M059J (cell line): Measurements from ENCODE around the gene ATP2B2. TPM values are rescaled to one million over a fixed set of nuclear protein-coding genes. Genes with fewer than 3 reads are reported as not detected.

ENCODE experiments used
- DNase-seq: peaks from one replicate; pipeline ENCODE4 v3.0.0-alpha.2; 2012; ENCODE audit warnings: low read depth
- total RNA-seq: library from RNA; depleted of rRNA; stranded (reverse); fragments of >200 nt; shearing (Covaris generic); gene quantifications from 2 replicates; pipeline ENCODE4 v1.2.3, GENCODE V29; 2014

The ATP2B2 gene
- total RNA-seq, 1 experiment from 2014 or later: not detected

DNA sequence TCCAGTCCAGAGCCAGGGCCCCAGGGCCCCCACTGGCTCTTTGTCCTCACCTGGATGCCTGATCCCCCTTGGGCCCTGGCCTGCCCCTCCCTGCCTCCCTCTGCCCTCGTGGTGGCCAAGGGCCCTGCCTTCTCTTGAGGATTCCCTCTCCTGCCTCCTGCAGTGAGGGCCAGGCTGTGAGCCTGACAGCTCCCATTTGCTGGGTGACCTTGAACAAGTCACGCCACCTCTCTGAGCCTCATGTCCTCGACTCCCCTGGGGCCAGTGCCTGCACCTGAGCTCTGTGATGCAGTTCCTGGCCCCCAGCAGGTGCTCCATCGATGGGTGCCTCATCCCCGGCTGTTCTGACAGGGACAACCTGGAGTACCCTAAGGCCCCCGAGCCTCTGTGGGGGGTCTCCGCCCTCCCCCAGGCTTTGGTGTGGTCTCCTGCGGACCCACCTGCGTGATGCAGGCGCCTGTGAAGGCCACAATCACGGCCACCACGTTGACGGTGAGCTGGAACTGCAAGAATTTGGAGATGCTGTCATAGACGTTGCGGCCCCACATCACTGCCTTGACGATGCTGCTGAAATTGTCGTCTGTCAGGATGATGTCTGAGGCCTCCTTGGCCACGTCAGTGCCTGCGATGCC, 160.3 kb downstream of the ATP2B2 start:
- DNase-seq: no peak

DNA sequence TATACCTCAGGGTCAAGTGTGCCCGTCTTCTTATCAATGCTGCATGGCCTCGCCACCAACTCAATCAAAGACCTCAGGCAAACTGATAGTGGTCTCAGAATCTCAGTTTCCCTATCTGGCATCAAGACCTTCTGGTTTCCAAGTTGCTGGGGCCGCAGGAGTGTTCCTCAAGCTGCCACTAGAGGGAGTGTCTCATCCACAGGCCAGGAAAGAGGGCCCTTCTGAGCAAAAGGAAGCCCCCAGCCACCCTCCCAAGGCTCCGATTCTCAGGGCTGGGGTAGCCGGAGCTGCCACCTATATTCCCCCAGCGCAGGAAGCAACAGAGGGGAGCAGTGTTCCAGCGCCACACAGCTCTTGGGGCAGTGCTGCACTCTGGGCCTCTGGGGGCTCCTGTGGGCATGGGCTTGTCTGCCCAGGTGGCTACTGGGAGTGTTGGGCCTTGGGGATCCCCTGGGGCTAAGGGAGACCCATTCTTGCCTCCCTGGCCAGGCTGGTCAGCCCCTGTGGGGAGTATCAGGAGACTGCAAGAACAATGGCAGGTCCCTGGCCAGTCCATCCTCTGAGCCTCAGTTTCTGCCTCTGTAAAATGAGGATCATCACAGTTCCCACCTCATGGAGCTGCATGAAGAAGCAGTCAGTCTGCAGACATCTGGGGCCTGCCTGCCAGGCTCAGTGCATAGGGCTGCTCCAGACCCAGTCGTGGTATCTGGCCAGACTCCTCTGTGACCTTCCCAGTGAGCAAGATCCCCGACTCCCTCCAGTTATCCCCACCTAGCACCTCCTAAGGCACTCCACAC, 161.0 kb downstream of the ATP2B2 start:
- DNase-seq: peak; percentile 18

DNA sequence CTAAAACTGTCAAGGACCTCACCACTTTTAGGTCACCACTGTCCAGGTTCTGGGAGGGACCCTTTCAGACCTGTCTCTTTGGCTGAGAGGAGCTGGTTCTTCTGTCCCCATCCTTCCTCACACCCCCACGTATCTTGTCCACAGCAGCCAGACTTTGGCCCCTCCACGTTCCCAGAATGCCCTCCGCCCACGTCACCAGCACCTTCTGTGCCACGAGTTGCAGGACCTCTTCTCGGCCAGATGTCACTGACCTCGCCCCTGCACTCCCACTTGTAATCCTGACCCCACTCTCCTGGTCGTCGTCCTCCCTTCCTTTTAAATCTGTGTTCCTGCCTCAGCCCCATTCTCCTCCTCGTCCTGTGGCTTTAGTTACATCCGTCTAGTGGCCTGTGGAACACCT, 161.9 kb downstream of the ATP2B2 start:
- no peak for DNase-seq

GRCh38 chr3:10342781-10343180, 162.6 kb downstream of the ATP2B2 start:
- DNase-seq: no peak

GRCh38 chr3:10341901-10342398, 163.4 kb downstream of the ATP2B2 start:
- no peak for DNase-seq

DNA sequence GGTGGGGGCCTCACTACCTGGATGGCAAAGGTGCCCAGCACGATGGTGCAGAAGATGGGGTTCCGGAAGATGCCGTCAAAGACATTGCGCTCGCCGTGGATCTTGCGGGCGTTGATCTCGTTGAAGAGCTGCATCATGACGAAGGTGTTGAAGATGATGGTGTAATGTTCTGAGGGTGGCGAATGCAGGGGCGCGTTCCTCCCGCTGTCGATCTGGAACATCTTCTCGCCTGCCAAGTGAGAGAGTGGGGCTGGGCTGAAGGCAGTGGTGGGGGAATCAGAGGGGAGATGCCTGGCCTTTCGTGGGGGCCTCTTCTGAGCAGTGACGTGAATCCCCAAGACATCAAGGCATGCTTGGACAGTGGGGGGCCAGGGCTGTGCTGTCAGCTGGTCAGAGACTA, 164.9 kb downstream of the ATP2B2 start:
- DNase-seq: no peak

DNA sequence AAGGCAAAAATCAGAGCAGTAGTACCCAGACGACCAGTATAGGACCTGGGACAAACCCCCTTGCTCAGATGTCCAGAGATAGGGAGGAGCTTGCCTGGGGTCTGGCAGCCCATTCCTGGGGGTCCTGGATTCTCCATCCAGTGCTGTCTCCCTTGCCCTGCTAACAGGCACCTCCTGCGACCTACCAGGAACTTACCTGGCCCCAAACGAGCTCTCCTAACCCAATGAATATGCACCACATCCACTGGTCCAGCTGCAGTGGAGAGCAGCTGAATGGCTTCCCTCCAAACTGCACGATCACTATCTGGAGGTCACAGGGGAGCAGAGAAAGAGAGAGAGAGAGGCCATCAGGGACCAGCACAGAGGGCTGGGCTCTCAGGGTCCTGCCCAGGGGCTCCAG, 165.3 kb downstream of the ATP2B2 start:
- DNase-seq: no peak

DNA sequence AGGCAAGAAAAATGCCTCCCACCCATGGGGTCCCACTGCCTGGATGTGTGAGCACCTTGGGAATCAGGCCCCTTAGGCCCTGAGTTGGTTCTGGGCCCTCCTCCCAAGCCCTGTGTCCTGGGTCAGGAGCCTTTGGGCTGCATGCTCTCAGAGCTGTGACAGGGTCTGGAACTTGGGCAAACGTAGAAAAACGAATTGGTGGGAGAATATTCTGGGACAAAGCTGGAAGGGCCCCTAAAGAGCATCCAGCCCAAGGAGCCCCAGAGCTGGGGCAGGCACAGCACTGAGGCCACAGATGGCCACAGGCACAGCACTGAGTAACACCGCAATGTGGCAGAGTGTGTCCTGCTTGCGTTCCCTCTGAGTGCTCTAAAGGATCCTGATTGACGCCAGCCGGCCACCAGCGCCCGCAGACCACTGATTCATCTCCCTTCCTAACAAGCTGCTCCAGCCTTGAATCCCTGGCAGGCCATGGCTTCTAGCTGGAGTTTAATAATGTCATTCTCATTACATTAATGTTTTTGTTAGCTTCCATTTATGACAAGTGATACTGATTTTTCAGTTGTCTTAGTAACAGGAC, 165.9 kb downstream of the ATP2B2 start:
- DNase-seq: no peak

DNA sequence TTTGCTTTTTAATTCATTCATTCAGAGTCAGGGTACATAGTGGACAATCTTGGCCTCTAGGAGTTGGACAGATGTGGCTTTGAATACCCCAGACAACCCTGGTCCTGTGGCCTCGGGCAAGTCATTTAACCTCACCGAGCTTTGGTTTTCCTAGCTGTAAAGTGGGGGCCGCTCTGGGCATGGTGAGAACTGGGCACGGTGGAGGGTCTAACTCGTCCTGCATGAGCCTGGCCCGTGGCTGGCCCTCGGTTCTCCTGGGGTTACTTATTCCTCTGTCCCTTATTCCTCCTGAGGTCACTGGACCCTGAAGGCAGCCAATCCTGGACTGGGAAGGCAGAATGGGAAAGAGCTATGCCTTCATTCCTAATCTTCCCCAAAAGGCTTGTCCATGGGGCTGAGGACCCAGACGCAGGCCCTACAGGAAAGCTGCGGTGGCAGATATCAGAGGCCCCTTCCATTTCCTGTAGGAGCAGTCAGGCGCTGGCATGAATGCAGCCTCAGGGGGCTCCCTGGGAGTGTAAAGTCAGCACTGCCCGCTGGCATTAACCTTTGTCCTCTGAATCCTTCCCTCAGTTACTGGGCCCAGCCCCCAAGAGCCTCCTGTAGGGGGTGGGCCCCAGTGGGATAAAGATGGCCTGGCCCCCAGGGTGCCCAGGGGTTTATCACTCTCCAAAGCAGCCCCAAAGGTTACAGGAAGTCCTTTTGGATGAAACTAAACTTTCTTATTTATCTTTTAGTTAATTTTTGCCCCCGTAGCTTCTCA, 166.6 kb downstream of the ATP2B2 start:
- no peak for DNase-seq

- no peak for DNase-seq
Measured at GRCh38 chr3:10338164-10338470, 167.3 kb downstream of the ATP2B2 start.

DNA sequence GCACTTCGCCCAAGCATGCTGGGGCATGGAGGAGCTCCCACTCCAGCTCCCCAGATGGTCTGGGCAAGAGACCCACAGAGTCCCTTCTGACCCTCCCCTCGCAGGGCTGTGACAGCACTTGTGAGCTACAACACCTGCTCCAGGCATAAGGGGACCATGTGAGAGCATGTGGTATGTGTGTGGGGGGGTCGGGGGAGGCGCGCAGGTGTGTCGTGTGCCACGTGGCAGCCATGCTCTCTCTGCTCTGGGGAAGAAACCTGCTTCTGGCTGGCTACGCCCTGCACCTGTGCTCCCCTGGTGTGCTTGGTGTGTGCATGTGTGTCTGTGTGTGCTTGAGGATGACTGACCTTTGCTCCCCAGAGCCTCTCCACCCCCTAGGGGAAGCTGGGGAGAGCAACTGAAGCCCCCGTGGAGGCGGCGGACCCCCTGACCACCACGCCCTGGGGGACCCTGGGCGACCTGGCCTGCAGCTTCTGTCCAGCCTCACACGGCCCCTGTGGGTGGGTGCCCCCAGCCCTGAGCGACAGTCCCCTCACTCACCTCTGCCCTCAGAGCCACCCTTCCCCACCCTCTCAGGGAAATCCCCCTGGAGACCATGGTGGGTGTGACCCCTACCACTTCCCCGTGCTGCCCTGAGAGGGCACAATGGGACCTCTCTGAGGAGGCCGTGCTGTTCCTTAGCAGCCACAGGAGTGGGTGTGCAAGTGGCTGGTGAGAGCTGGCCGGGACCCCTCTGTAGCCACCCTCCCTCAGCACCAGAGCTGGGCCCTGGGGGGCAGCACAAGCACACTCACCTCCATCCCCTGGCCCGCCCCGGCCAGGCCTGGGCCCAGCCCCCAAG, 167.8 kb downstream of the ATP2B2 start:
- DNase-seq: no peak

DNA sequence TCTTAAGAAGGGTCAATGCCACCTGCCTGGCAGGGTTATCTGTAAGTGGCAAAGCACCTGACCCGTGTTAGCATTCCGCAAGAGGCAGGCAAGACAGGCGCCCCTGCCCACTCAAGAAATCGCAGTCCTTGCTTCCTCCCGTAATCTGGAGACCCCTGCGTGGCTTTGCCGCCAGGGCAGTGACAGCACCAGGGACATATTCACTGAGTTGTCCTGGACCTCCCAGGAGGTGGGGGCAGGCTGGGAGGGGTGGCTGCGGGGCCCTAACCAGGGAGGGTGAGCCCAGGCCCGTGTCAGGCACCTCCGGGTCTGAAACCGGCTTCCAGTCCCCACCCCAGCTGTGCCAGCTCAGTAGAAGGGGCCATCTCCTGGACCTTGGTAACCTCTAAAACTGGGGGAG, 168.6 kb downstream of the ATP2B2 start:
- no peak for DNase-seq

GRCh38 chr3:10335871-10336622, 169.3 kb downstream of the ATP2B2 start:
- DNase-seq: no peak

DNA sequence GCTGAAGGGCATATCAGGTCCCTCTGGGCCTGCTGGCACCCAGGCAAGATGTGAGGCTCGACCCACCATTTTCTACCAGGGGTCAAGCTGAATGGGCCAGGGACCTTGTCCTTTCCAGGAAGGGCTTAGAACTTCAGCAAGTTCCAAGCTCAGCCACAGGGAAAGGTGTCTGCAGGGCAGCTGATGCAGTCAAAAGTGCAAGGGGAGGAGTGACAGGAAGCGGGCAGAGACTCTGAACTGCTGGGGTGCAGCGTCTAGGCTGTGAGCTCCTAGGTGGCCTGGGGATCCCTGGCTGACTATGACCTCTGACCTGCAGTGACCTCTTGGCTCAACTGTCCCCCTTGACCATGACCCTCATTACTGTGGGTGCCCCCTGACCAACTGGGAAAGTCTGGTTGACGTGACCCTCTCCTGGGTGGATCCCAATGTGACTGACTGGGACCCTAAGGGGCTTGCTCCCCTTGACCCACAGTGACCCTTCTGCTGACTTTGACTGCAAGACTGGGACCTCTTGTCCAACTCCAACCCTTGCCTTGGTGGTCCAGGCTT, 170.1 kb downstream of the ATP2B2 start:
- DNase-seq: no peak

- peak; percentile 50 for DNase-seq
Measured at GRCh38 chr3:10334459-10334858, 170.9 kb downstream of the ATP2B2 start.

GRCh38 chr3:10334042-10334441, 171.3 kb downstream of the ATP2B2 start:
- no peak for DNase-seq

DNA sequence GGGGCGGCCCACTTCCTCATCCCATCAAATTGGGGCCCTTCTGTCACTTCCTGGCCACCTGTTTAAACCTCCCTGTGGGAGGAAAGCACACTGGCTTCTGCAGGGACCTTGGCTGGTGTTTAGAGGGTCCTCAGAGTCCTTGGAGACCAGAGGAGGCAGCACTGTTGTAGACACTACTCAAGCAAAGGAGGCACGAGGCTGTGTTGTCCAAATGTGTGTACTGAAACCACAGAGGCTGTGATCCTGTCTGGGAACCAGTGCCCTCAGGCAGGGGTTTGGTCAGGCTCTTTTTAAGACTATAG, 172.1 kb downstream of the ATP2B2 start:
- no peak for DNase-seq

- no peak for DNase-seq
Measured at GRCh38 chr3:10332481-10333348, 172.7 kb downstream of the ATP2B2 start.

DNA sequence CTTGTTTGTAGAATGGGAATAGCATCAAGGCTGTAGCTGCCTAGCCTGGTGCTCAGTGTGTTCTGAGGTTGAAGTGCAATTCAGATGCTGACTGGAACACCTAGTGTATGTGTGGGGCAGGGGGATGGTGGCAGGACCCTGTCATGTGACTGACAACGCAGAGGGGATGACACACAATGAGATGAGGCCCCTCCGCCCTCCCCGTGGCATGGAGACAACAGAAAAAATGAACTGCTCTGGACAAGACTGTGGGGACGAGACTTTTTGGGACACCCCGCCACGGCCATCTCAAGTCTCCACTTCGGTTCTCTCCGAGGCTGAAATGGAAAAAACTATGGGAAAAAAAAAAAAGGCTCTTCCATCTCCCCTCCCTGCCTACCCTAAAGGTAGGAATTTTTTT, 174.1 kb downstream of the ATP2B2 start:
- DNase-seq: no peak

GRCh38 chr3:10330319-10330718, 175.1 kb downstream of the ATP2B2 start:
- DNase-seq: no peak
